CD4-positive, alpha-beta T cell treated with Interleukin-15 for 1 hour (primary cell): ENCODE results near the gene HASPIN.

ENCODE experiments used
- DNase-seq: peaks from one replicate; pipeline ENCODE4 v3.0.0-alpha.2; 2020

The HASPIN gene

GRCh38 chr17:3768769-3769168, 45.1 kb downstream of the HASPIN start:
- no peak for DNase-seq

GRCh38 chr17:3770466-3770865, 46.8 kb downstream of the HASPIN start:
- DNase-seq = peak; percentile 60

GRCh38 chr17:3771140-3771539, 47.4 kb downstream of the HASPIN start:
- no peak for DNase-seq

GRCh38 chr17:3772764-3773163, 49.1 kb downstream of the HASPIN start:
- DNase-seq = no peak

GRCh38 chr17:3773511-3773910, 49.8 kb downstream of the HASPIN start:
- DNase-seq = no peak

GRCh38 chr17:3773966-3774365, 50.3 kb downstream of the HASPIN start:
- no peak for DNase-seq
